Hematopoietic multipotent progenitor cell treated with erythropoietin and hydrocortisone succinate and interleukin-3 and kit ligand, for 17 days (in vitro differentiated cells): ENCODE measurements around the gene CKAP2.
"Not testable (repeated sequence)": the region's sequence is repeated elsewhere in the genome, so short reads cannot be mapped to it uniquely, and the experiment has no call there.

Source experiments
- DNase-seq: peaks from one replicate; pipeline ENCODE4 v3.0.0-alpha.2; 2015; ENCODE audit warnings: low spot score

Gene CKAP2

DNA sequence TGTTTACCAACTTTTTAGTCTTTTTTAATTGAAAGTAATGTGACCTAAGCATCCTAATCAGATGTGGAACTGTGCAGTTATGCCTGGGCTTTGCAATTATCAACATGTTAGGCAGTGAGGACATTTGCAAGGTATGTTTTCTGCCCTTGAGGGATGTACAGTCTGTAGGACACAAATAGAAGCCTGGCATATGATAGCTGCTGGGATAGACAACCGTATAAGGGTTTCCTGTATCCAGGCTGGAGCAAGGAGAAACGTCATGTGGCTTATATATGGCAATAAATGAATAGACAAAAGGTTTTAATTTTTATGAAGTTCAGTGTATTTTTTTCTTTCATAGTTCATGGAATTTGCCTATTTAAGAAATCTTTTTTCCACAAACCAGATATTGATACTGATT is 2.8 kb upstream of the CKAP2 start:
- peak; percentile 16 for DNase-seq

GRCh38 chr13:52454459-52454819 is 839 bp upstream of the CKAP2 start:
- peak; percentile 73 for DNase-seq

- peak; percentile 72 for DNase-seq
Measured at GRCh38 chr13:52455677-52456041, 381 bp downstream of the CKAP2 start.

- DNase-seq = peak; percentile 17
Measured at GRCh38 chr13:52459668-52460067, 4.4 kb downstream of the CKAP2 start.

DNA sequence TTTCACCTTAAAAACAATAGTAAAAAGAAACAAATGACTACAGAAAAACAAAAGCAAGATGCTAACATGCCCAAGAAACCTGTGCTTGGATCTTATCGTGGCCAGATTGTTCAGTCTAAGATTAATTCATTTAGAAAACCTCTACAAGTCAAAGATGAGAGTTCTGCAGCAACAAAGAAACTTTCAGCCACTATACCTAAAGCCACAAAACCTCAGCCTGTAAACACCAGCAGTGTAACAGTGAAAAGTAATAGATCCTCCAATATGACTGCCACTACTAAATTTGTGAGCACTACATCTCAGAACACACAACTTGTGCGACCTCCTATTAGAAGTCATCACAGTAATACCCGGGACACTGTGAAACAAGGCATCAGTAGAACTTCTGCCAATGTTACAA is 6.0 kb downstream of the CKAP2 start:
- DNase-seq = no peak

DNA sequence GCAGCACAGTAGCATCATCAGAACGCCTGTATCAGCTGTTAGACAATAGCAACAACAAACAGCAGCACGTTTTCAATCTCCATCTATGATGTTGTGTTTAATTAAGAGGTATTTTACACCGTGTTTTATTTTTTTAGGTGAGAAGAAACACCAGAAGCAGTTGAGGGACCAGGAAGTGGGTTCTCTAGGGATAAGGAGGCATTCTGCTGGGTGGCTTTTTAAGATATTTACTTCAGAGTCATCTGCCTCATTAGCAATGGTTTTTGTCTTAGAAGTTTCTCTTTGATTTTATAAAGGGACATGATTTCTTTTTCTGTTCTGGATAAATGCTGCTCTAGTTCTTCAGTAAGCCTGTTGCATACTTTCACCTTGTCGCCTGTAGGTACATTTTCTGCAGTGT is 8.2 kb downstream of the CKAP2 start:
- no peak for DNase-seq

GRCh38 chr13:52468487-52468886 is 13.2 kb downstream of the CKAP2 start:
- DNase-seq = not testable (repeated sequence)

GRCh38 chr13:52480677-52481428 is 25.6 kb downstream of the CKAP2 start:
- not testable (repeated sequence) for DNase-seq

- DNase-seq = not testable (repeated sequence)
Measured at GRCh38 chr13:52487078-52487477, 31.8 kb downstream of the CKAP2 start.

DNA sequence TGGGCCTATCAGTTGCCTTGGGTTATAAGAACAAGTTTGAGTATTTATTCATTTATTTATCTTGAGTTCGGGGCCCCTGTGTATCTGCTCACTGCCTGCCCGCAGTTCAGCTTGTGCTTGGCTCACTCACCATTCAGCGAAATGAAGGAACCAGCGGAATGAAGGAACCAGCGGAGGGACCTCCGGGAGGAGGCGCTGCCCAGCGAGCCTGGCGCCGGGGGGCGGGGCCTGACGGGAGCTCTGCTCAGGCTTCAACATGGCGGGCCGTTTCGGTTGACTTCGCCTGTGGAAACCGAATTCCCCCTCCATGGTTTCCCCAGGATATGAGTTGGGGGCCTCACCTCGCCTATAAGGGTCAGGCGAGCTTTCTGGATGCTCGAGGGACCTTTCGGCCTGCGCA is 33.5 kb downstream of the CKAP2 start:
- not testable (repeated sequence) for DNase-seq

- DNase-seq = not testable (repeated sequence)
Measured at GRCh38 chr13:52491015-52491414, 35.7 kb downstream of the CKAP2 start.

- DNase-seq = not testable (repeated sequence)
Measured at GRCh38 chr13:52494241-52494640, 39.0 kb downstream of the CKAP2 start.

DNA sequence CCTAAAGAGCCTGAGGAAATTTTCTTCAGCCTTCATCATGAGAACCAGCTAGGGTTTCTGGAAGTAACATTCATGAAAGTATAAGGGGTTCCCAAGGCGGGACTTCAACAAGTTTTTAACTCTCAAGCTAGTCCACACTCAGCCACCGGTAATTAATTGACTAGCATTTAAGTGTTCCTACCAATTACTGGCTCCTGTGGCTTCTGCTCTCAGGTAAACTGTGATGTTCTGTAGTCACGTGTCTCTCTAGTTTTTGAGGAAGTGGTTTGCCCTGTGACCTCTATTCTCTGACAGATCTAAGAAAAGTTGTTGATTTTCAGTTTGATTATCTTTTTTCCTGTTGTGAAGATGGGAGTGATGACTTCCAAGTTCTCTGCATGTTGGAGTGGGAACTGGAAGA is 42.7 kb downstream of the CKAP2 start:
- not testable (repeated sequence) for DNase-seq

DNA sequence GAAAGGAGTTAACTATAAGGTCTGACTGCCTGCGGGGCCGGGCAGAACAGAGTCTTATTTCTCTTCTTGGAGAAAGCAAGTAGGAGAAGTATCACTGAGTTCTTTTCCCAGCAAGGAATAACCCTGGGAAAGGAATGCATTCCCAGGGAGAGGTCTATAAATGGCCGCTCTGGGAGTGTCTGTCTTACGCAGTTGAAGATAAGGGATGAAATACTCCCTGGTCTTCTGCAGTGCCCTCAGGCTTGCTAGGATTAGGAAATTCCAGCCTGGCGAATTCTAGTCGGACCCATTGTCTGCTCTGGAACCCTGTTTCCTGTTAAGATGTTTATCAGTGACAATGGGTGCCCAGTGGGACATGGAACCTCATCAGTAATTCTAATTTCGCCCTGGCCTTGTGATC is 47.0 kb downstream of the CKAP2 start:
- DNase-seq = not testable (repeated sequence)

DNA sequence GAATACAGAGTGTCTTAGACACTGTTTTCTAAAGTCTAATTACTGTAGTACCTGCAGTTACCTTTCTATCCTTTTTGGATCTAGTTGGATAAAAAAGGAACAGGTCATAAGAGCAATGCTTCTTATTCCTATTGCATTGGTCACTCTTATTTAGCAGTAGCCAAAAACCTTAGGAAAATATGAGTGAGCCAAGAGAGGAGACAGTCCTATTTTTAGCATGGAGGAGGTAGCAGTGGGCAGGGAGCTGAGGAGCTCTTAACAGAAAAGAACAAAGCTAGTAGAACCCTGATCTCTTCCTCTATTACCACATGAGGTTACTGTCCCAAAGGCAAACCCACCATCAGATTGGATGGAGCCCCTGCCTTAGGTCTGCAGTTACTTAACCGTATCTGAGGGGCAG is 50.6 kb downstream of the CKAP2 start:
- DNase-seq = not testable (repeated sequence)

DNA sequence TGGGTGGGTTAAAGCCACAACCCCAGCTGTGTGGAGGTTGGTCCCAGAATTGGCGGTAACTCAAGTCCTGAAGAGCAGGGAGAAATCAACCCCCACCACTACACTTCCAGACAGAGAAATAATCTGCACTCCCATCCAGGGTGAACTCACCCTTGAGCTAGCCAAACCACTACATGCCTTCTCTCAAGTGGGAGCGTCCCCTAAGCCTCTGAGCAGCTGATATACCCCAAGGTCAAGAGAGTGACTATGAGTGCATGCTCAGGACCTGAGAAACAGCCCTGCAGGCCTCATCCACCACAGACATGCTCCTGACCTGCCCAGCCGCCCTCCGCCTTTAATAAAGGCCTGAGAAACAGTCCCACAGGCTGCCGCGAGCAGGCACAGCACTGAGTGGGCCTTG is 54.3 kb downstream of the CKAP2 start:
- DNase-seq = not testable (repeated sequence)

- DNase-seq = not testable (repeated sequence)
Measured at GRCh38 chr13:52510221-52510797, 55.0 kb downstream of the CKAP2 start.

- DNase-seq = not testable (repeated sequence)
Measured at GRCh38 chr13:52511598-52511997, 56.3 kb downstream of the CKAP2 start.

- DNase-seq = peak; percentile 74
Measured at GRCh38 chr13:52513957-52514596, 58.8 kb downstream of the CKAP2 start.

GRCh38 chr13:52523323-52523722 is 68.0 kb downstream of the CKAP2 start:
- not testable (repeated sequence) for DNase-seq
